Testis (tissue), 3 donors: ENCODE results near the gene TKFC. TPM values are rescaled to one million over a fixed set of nuclear protein-coding genes. Genes with fewer than 3 reads are reported as not detected.

Experiments used
- DNase-seq: peaks from one replicate; pipeline ENCODE4 v3.0.0-alpha.2; 2019
- H3K27ac ChIP-seq, 2 donors: fragments of 200-600 bp; sonication (generic); one replicate each; pipeline ENCODE4 v1.5.1; 2019
- H3K27me3 ChIP-seq: fragments of 200-600 bp; sonication (generic); one replicate; pipeline ENCODE4 v1.5.1; 2019
- H3K36me3 ChIP-seq: fragments of 200-600 bp; sonication (generic); one replicate; pipeline ENCODE4 v1.5.1; 2017; ENCODE audit warnings: low read depth; ENCODE audit errors: missing control alignments
- H3K4me1 ChIP-seq: fragments of 200-600 bp; sonication (generic); one replicate; pipeline ENCODE4 v1.5.1; 2019
- H3K4me3 ChIP-seq, 2 donors: fragments of 200-600 bp; sonication (generic); one replicate each; pipeline ENCODE4 v1.5.1; 2017 to 2019
- H3K9me3 ChIP-seq: fragments of 200-600 bp; sonication (generic); one replicate; pipeline ENCODE4 v1.5.1; 2017
- POLR2A ChIP-seq: fragments of 450-650 bp; IDR thresholded peaks from one replicate; pipeline ENCODE4 v1.6.1; 2017; ENCODE audit warnings: antibody characterized with exemption, mild to moderate bottlenecking, moderate library complexity
- WGBS, 2 donors: methylation state at CpG; one replicate each; pipeline ENCODE4 v1.1.5; 2018; 5-methylcytosine and 5-hydroxymethylcytosine counted together
- intact Hi-C: fragments of 100-400 bp; cut with DNase I; formaldehyde crosslinking; loops from one replicate; pipeline ENCODE4 v1.15.1; 2023; ENCODE audit warnings: low total_unique reads
- polyA plus RNA-seq: library from polyadenylated mRNA; stranded (reverse); fragments of 350-450 nt; fragmentation: Illumina TruSeq; extraction: RNeasy Lipid Tissue Mini Kit (QIAGEN cat#74804); gene quantifications from one replicate; pipeline ENCODE4 v1.2.3, GENCODE V29; 2014; ENCODE audit warnings: low read depth, low replicate concordance; ENCODE audit not compliant: insufficient read depth
- total RNA-seq, 2 donors: library from RNA; depleted of rRNA; stranded (reverse); fragments of >200 nt; gene quantifications; one replicate each; pipeline ENCODE4 v1.2.3, GENCODE V29; 2016
- TF ChIP-seq, protein P1 (sequence below), 3 experiments: fragments of 450-650 bp in 2 of 3; fragments of 200-600 bp in 1 of 3; sonication (generic) in 1 of 3; IDR thresholded peaks; one replicate each; pipeline ENCODE4 v1.5.1; 2016 to 2019; ENCODE audit warnings: antibody characterized with exemption in 3 of 3, mild to moderate bottlenecking in 2 of 3, moderate library complexity in 1 of 3

The TKFC gene
- total and polyA plus RNA-seq, 3 donors from 2014 or later = 90.1 to 159 (median 121) TPM

DNA sequence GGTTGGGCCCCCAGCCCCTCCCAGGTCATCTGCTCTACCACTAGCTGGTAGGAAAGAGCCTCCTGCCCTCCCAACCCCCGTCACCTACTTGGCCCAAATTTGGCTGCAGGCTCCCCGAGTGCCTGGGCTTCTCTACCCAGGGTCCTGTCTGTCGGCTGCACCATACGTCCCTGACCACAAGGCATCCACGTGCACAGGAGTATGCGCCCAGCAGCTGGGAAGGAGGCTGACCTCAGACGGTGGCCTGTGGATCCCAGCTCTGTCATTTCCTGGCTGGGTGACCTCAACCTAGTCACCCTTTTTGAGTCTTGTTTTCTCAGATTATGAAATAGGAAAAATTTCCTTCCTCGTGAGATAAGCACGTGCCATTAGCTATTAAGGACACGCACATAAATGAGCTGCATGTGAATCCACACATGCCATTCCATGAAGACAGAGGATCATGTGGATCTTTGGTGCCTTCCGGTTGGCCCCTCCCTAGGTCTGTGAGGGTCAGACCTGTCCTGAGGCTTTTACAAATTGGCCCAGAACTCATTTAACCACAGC, 15.0 kb downstream of the TKFC start:
- H3K36me3 ChIP-seq = no peaks in the 10 kb centered on the region
- TF ChIP-seq POLR2A = no peak
- TF ChIP-seq, protein P1, sequence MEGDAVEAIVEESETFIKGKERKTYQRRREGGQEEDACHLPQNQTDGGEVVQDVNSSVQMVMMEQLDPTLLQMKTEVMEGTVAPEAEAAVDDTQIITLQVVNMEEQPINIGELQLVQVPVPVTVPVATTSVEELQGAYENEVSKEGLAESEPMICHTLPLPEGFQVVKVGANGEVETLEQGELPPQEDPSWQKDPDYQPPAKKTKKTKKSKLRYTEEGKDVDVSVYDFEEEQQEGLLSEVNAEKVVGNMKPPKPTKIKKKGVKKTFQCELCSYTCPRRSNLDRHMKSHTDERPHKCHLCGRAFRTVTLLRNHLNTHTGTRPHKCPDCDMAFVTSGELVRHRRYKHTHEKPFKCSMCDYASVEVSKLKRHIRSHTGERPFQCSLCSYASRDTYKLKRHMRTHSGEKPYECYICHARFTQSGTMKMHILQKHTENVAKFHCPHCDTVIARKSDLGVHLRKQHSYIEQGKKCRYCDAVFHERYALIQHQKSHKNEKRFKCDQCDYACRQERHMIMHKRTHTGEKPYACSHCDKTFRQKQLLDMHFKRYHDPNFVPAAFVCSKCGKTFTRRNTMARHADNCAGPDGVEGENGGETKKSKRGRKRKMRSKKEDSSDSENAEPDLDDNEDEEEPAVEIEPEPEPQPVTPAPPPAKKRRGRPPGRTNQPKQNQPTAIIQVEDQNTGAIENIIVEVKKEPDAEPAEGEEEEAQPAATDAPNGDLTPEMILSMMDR (IDR thresholded peaks at IDR 0.05) = no peak
- intact Hi-C loops = no loop called here
- H3K9me3 ChIP-seq = no peaks in the 10 kb centered on the region
- no peak overlapping the region for H3K27ac ChIP-seq
- 69 to 84% methylated on average over 7 to 11 of the region's 11 CpGs for WGBS, 2 donors
- H3K4me3 ChIP-seq = no peak overlapping the region
- H3K27me3 ChIP-seq = no peaks in the 10 kb centered on the region
- DNase-seq = no peak
- peaks cover 22% of the 10 kb centered on the region for H3K4me1 ChIP-seq

GRCh38 chr11:61349189-61349751, 16.2 kb downstream of the TKFC start:
- Histone ChIP-seq H3K27me3 (no peaks in the 10 kb centered on the region), H3K4me3 (no peak overlapping the region), H3K9me3 (no peaks in the 10 kb centered on the region), H3K27ac (no peak overlapping the region), H3K36me3 (no peaks in the 10 kb centered on the region), H3K4me1 (peaks cover 22% of the 10 kb centered on the region)
- TF ChIP-seq, protein P1 (IDR thresholded peaks at IDR 0.05) = no peak
- no peak for TF ChIP-seq POLR2A
- intact Hi-C loops = no loop called here
- WGBS, 2 donors = 84 to 91% methylated on average over 9 to 12 of the region's 12 CpGs
- no peak for DNase-seq

- Histone ChIP-seq H3K4me3 (no peak overlapping the region), H3K27me3 (no peaks in the 10 kb centered on the region), H3K27ac (no peak overlapping the region), H3K4me1 (peaks cover 18% of the 10 kb centered on the region), H3K36me3 (no peaks in the 10 kb centered on the region), H3K9me3 (no peaks in the 10 kb centered on the region)
- no peak for TF ChIP-seq POLR2A
- 86 to 87% methylated on average over 8 to 10 of the region's 10 CpGs for WGBS, 2 donors
- DNase-seq = no peak
- intact Hi-C loops = no loop called here
Measured at GRCh38 chr11:61349916-61350315, 16.9 kb downstream of the TKFC start.

GRCh38 chr11:61350336-61350735, 17.3 kb downstream of the TKFC start:
- intact Hi-C loops = no loop called here

GRCh38 chr11:61350803-61351202, 17.8 kb downstream of the TKFC start:
- WGBS, 2 donors = 88 to 89% methylated on average over 4 to 7 of the region's 8 CpGs
- Histone ChIP-seq H3K27ac (no peak overlapping the region), H3K9me3 (no peaks in the 10 kb centered on the region), H3K4me3 (no peak overlapping the region), H3K36me3 (no peaks in the 10 kb centered on the region), H3K27me3 (no peaks in the 10 kb centered on the region), H3K4me1 (peaks cover 9% of the 10 kb centered on the region)
- TF ChIP-seq, protein P1 (IDR thresholded peaks at IDR 0.05) = no peak
- TF ChIP-seq POLR2A = no peak
- intact Hi-C loops = no loop called here
- DNase-seq = no peak

More at GRCh38 chr11:61350336-61350735, 17.3 kb downstream of the TKFC start:
- Histone ChIP-seq H3K27ac (no peak overlapping the region), H3K27me3 (no peaks in the 10 kb centered on the region), H3K36me3 (no peaks in the 10 kb centered on the region), H3K4me3 (no peak overlapping the region), H3K9me3 (no peaks in the 10 kb centered on the region), H3K4me1 (peaks cover 14% of the 10 kb centered on the region)
- 100% methylated on average over 1 of the region's 1 CpG; no CpG with 5 or more reads in 1 of the 2 donors for WGBS, 2 donors
- no peak for DNase-seq
- TF ChIP-seq, protein P1 (IDR thresholded peaks at IDR 0.05) = no peak
- TF ChIP-seq POLR2A = no peak
